ENCODE measurements around the gene PIAS2. TPM values are rescaled to one million over a fixed set of nuclear protein-coding genes. Genes with fewer than 3 reads are reported as not detected.

Gene PIAS2
- total RNA-seq, 3 donors from 2014 or later (not counting 1 experiment from before 2014, with no cell fraction given), result 48.9 to 55.9 (median 50.0) TPM

DNA sequence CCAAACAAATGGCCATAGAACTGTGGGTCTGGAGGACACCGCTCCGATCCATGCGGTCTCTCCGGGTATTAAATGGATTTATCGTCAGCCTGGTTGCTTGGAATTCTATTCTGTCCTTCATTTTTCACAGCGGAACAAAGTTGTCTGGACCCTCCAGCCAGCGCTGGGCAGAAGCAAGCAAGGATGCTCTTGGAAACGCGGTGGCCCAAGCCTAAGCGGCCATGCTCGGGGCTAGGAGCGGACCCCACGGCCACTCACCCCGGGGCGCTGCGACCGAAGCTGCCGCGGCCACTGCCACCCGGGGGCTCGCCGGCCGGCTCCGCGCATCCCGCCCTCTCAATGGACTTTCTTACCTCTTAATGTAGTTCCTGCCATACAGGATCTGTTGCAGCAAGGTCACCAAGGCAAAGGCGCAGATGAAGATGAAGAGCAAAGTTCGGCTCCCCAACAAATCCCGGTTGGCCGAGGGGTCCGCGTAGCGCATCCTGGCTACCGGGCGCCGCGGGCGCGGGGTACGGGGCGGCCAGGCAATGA, 161.2 kb downstream of the PIAS2 start:
- Histone ChIP-seq H3K4me3 (ENCODE audit: low read length) (no peak overlapping the region), H3K36me3 (ENCODE audit: control insufficient read depth, insufficient read depth, low read length) (no peaks in the 10 kb centered on the region), H3K27ac (ENCODE audit: low read length) (no peak overlapping the region), H3K27me3 (ENCODE audit: control insufficient read depth, insufficient read depth, low read length) (peaks cover 25% of the 10 kb centered on the region), H3K4me1 (ENCODE audit: control insufficient read depth, insufficient read depth, low read length) (peaks cover 19% of the 10 kb centered on the region), H3K9me3 (ENCODE audit: control insufficient read depth, insufficient read depth, low read length) (no peaks in the 10 kb centered on the region)
- TF ChIP-seq, protein P1, sequence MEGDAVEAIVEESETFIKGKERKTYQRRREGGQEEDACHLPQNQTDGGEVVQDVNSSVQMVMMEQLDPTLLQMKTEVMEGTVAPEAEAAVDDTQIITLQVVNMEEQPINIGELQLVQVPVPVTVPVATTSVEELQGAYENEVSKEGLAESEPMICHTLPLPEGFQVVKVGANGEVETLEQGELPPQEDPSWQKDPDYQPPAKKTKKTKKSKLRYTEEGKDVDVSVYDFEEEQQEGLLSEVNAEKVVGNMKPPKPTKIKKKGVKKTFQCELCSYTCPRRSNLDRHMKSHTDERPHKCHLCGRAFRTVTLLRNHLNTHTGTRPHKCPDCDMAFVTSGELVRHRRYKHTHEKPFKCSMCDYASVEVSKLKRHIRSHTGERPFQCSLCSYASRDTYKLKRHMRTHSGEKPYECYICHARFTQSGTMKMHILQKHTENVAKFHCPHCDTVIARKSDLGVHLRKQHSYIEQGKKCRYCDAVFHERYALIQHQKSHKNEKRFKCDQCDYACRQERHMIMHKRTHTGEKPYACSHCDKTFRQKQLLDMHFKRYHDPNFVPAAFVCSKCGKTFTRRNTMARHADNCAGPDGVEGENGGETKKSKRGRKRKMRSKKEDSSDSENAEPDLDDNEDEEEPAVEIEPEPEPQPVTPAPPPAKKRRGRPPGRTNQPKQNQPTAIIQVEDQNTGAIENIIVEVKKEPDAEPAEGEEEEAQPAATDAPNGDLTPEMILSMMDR (IDR thresholded peaks at IDR 0.05), result no peak
- intact Hi-C loops (cut with micrococcal nuclease), result no loop called here
- DNase-seq (no peak), ATAC-seq (no peak)
- H3K36me3 Mint-ChIP-seq, result no peaks in the 10 kb centered on the region
- no peak overlapping the region for H3K27ac Mint-ChIP-seq
- H3K4me1 Mint-ChIP-seq, result peaks cover 15 to 18% of the 10 kb centered on the region in 2 donors
- H3K9me3 Mint-ChIP-seq, result no peaks in the 10 kb centered on the region
- H3K27me3 Mint-ChIP-seq (ENCODE audit: low read depth in 2 of 2), result peaks cover 46 to 78% of the 10 kb centered on the region in 2 donors
- H3K4me3 Mint-ChIP-seq, result no peak overlapping the region
- WGBS (ENCODE audit: insufficient coverage), result 6% methylated on average over 41 of the region's 41 CpGs

DNA sequence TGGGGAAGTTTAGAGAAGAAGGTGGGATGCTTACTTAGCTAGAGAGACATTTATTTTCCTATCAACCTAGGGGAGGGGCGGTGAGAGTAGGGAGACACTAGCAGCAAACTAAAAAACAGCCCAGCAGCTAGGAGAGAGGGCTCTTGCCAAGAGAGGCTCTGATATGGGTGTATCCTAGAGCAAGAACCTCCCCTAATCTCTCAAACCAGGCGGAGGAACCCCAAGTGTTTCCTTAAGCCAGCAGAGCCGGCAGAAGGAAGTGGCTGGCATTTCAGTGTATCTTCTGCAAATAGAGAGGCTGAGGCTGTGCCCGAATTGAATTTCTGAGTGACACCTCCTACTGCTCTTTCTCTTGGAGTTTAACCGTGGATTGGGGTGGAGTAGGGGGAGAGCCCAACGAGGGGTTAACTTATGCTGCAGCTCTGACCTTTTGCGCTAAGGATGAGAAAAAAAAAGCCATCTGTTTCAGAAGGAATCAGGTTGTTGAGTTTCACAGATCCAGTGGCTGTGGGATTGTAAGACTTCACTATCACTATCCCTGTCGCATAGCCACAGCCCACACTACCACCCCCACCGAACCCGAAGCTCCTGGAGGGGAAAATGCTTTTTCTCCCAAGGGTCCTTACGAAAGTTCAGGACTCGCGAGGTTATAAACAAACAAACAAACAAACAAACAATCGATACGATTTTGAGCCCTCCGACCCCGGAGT, 161.8 kb downstream of the PIAS2 start:
- ATAC-seq, result no peak
- H3K36me3 ChIP-seq (ENCODE audit: control insufficient read depth, insufficient read depth, low read length), result no peaks in the 10 kb centered on the region
- intact Hi-C loops (cut with micrococcal nuclease), result no loop called here
- H3K27me3 ChIP-seq (ENCODE audit: control insufficient read depth, insufficient read depth, low read length), result peaks cover 25% of the 10 kb centered on the region
- no peaks in the 10 kb centered on the region for H3K9me3 ChIP-seq (ENCODE audit: control insufficient read depth, insufficient read depth, low read length)
- no peak overlapping the region for H3K27ac Mint-ChIP-seq
- H3K4me1 ChIP-seq (ENCODE audit: control insufficient read depth, insufficient read depth, low read length), result peaks cover 19% of the 10 kb centered on the region
- peaks cover 45 to 79% of the 10 kb centered on the region in 2 donors for H3K27me3 Mint-ChIP-seq (ENCODE audit: low read depth in 2 of 2)
- DNase-seq, result no peak
- no peak overlapping the region for H3K4me3 Mint-ChIP-seq
- 19% methylated on average over 16 of the region's 17 CpGs for WGBS (ENCODE audit: insufficient coverage)
- no peak overlapping the region for H3K4me3 ChIP-seq (ENCODE audit: low read length)
- H3K4me1 Mint-ChIP-seq, result peaks cover 15 to 18% of the 10 kb centered on the region in 2 donors
- H3K9me3 Mint-ChIP-seq, result no peaks in the 10 kb centered on the region
- H3K27ac ChIP-seq (ENCODE audit: low read length), result no peak overlapping the region
- no peaks in the 10 kb centered on the region for H3K36me3 Mint-ChIP-seq
- TF ChIP-seq, protein P1 (IDR thresholded peaks at IDR 0.05), result no peak

DNA sequence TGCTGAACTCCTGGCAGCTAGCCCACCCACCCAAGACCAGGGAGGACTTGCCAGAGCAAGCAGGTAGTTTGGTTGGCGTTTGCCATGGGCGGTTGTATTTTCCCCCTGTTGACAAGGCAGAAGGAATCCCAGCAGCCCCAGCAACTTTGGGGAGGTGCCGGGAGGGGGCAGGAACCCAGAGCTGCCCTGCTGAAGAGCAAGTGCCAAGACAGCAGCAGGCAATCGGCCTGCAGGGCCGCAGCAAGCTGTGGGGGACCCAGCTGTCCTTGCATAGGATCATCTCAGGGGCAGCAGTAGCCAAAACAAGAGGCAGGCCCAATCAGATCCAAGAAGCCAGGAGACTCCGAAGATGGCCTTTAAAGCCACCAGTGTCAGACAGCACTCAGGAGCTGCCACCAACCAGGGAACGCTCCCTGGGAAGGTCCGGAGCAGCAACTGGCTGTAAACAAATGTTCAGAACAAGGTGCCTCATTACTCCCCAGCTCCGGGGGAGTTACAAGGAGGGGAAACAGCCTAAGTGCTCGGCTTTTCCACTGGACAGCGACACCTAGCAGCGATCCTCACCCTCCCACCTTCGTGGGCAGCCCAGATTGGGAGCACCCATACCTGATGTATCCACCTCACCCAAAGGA, 162.5 kb downstream of the PIAS2 start:
- Histone ChIP-seq H3K4me3 (ENCODE audit: low read length) (no peak overlapping the region), H3K27me3 (ENCODE audit: control insufficient read depth, insufficient read depth, low read length) (peaks cover 20% of the 10 kb centered on the region), H3K4me1 (ENCODE audit: control insufficient read depth, insufficient read depth, low read length) (peaks cover 19% of the 10 kb centered on the region), H3K27ac (ENCODE audit: low read length) (no peak overlapping the region), H3K36me3 (ENCODE audit: control insufficient read depth, insufficient read depth, low read length) (no peaks in the 10 kb centered on the region), H3K9me3 (ENCODE audit: control insufficient read depth, insufficient read depth, low read length) (no peaks in the 10 kb centered on the region)
- Mint-ChIP-seq H3K4me1 (peaks cover 15 to 18% of the 10 kb centered on the region in 2 donors), H3K27me3 (ENCODE audit: low read depth in 2 of 2) (peaks cover 45 to 75% of the 10 kb centered on the region in 2 donors), H3K4me3 (no peak overlapping the region), H3K27ac (no peak overlapping the region), H3K9me3 (no peaks in the 10 kb centered on the region), H3K36me3 (no peaks in the 10 kb centered on the region)
- ATAC-seq, result no peak
- DNase-seq, result no peak
- intact Hi-C loops (cut with micrococcal nuclease), result no loop called here
- TF ChIP-seq, protein P1 (IDR thresholded peaks at IDR 0.05), result no peak
- 70% methylated on average over 11 of the region's 13 CpGs for WGBS (ENCODE audit: insufficient coverage)

Data from natural killer cell (primary cell).